HG03575 (cell line): Measurements from ENCODE around the gene TREM2.
"Not testable (repeated sequence)": the region's sequence is repeated elsewhere in the genome, so short reads cannot be mapped to it uniquely, and the experiment has no call there.

Experiments
- ATAC-seq: cut with Tn5 transposase; IDR thresholded peaks from one replicate; pipeline ENCODE4 v1.9.1; 2021; ENCODE audit not compliant: unreplicated experiment, insufficient number of reproducible peaks, low FRiP score; ENCODE audit errors: extremely low read depth

The TREM2 gene

DNA sequence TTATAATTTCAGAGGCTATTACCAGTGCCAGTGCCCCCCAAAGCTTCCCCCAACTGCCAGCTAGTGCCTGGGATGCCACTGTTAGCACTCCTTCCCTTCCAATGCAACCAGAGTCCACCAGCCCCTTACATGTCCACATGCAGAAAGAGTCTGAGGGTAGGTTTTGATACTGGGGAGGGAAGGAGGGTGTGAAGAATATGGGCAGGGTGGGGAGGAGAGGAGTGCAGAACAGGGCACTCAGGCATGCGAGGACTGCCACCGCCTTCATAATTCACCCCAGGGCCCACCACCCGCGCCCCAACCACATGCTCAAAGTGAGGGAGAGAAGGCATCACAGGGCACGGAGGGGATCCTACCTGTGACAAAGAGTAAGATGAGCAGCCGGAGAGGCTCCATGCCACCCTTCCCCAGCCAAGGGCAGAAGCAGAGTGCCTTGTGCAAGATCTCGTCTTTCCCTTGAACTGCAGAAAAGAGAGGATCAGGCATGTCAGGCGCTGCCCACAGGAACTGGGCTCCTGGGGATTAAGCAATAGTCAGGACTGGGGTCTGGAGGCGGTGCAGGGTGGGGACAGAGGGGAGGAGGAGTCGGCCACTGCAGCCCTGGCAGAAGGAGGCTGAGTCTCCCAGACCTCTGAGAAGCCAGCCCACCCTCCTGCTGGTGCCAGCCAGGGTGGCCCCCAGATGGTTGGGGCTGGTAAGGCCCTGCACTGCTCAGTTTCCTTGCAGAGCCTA is at the start of gene TREM2:
Gene TREM2 (minus strand): TSS at position 430 of the 732 bp plus-strand sequence. CDS start 34 bp downstream, at position 396.
- no peak for ATAC-seq

DNA sequence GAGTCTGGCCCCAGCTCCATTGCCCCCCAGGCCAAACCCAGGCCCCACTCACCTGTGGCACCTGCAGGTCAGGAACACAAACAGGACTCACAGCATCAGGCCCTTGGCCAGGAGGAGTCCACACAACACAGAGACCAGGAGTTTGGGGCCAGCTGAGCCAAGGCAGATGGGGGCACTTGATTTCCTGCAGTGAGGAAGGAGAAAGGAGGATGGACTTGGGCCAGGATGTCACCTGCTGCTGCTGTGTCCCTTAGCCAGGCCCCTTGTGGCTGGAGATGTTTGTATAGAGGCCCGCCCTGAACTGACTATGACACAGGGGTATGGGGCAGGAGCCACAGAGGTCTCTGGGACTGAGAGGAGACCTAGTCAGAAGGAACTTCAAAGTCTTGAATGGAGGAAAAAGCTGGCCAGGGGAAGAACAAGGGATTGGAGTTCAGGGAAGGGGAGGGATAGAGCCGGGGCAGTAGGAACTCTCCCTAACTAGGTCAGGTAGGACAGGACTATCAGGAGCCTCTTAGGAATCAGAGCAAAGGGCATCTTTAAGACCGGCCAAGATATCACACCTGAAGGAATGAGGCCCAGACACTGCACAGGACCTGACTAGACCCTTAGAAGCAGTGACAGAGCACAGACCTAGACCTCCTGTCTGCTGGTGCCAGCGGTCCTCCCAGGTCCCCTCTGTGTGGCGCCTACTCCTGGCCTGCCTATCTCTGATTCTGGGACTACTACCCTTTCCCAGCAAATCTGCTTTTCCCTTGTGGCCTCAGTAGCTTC is 46.8 kb upstream of the TREM2 start:
- ATAC-seq, result no peak

DNA sequence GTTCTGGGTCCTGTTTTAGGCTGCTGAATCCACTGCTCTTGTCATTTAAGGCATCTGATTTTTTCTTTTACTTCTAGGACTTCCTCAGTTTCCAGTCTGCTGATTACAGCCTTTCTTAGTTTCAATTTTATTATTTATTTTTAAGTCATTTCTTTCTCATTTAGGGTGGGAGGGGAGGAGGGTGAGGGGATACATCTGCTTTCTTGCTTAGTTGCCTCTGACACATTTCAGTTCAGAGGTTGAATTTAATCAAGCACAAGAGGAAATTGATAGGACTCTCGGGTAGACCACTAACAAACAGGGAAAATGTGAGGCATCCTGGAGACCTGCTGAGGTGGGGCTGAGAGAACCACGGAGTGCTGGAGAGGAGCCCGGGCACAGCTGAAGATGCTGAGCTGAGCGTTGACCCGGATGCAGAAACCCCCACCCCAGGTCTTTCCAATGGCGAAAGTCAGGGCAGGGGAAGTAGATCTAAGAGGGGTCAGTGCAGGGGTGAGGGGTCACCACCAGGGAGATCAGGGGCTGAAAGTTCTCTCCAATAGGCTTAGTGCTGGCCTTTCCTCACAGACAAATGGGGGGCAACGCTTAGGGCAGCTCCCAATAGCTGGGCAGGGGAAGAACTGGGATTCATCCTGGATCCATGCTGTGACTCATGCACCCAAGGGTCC is 45.7 kb upstream of the TREM2 start:
- no peak for ATAC-seq

DNA sequence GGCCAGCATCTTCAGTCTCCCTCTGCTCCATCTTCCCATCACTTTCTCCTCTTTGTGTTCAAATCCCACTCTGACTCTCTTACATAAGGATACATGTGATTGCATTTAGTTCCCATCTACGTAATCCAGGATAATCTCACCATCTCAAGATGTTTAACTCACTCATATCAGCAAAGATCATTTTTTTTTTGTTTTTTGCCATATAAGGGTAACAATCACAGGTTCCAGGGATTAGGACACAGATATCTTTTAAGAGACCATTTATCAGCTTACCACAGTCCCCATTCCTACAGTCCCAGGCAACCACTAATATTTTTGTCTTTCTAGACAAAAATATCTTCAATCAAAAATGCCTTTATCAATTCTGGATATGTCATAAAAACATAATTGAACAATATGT is 41.2 kb upstream of the TREM2 start:
- ATAC-seq, result no peak

GRCh38 chr6:41201764-41202173 is 38.9 kb upstream of the TREM2 start:
- ATAC-seq, result no peak

DNA sequence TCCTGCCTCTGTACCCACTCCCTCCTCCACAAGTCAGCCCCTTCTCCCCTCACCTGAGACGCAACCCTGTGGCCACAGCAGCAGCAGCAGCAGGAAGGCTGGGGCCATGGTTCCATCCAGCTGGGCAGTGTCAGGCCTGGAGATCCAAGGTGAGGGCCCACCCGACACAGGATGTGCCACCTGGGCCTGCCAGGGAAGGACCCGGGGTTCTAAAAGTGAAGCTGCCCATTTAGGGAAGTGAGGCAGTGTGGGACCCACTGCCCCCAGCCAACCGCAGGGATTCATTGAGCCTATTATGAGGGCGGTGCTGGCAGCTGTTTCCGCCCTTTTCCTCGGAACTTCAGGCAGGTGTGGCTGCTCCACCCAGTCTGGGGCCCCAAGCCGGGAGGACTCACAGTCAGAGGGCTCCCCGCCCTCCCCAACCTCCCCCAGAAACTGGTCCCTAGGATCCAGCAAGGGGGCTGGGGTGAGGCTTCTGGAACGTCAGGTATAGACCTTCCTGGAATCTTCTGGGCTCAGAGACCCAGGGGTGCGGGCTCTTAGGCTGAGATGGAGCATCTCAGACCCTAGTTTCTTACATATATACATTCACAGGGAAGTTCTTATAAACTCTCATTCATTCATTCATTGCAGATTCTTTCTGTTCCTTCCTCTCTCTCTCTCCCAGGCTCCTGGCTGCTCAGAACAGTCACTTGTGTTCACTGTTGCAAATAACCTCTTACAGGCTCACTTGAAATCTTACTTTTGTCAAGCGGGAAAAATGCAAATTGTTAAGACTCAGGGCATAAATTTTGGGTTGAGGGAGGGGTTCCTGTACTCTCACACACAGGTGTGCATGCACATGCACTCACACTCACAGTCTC is 38.2 kb upstream of the TREM2 start, which contains the start of gene TREML2:
Gene TREML2 (minus strand): TSS at position 249 of the 863 bp plus-strand sequence. CDS start 141 bp downstream, at position 108.
- no peak for ATAC-seq

DNA sequence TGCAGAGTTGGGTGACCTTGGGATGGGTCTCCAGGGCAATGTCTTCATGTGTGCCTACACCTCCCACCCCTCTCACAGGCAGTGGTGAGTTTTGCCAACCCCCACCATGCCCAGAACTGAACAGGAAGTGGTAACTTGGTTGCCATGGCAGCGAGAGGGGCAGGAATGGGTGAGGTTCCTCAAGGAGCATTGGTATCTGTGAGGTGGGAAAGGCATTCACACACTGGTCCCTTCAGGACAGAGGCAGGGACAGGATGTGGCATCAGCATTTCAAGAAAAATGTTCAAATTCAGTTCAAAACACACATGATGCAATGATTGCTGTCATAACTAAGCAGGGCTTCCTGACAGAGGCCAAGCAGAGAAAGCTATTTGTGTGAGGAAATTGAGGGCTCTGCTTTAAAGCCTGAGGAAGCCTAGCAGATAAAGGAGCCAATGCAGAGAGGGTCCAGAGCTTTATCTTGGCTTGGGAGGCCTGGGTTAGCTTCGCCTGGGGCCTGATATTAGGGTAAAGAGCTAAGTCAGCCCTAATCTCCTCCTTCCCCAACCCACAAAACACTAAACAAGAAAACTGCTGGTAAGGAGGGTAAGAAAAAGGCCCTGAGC is 37.5 kb upstream of the TREM2 start:
- no peak for ATAC-seq

DNA sequence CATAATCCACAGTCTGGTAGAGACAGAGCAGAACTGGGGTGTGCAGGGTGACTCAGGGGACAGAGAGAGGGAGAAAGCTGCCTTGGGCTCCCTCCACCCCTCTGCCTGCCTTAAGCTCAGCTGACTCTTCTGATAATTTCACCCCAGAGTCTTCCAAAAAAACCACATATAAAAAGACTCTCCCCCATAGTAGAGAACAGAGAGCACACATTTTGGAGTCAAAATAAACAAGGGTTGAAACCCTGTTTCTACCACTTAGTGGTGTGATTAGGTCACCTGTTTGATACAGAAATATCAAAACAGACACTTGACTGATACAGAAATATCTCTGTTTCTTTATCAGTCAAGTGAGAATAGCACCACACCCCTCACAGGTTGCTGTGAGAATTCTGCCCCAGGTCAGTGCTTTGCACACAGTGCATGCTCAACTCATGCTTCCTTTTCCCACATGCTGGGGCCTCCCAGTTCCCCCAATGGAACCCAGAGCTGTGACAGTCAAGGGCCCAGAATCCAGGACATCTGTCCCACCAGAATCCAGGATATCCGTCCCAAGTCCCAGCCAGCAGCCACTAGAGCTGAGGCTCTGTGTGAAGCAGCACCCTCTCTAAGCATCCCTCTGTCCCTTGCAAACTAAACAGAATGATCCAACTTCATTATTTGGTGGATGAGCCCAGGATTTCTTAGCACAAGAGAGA is 36.8 kb upstream of the TREM2 start:
- ATAC-seq, result no peak

DNA sequence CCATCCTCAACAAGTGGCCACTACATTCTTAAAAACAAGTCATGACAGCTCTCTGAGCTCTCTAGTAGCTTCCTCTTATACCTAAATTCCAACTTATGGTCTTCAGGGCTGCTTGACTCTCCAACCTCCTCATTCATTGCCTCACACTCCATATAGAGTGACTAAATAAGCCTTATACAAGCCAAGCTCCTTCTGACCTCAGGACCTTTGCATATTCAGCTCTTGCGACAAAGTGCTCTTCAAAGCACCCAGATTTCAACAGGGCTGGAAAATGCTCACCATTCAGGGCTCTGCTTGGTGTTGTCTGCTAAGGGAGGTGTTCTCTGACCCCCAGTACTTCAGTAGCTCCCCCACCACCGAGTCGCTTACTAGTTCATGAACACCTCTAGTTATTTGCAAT is 34.3 kb upstream of the TREM2 start:
- ATAC-seq, result no peak

GRCh38 chr6:41194386-41194785 is 31.5 kb upstream of the TREM2 start:
- no peak for ATAC-seq

DNA sequence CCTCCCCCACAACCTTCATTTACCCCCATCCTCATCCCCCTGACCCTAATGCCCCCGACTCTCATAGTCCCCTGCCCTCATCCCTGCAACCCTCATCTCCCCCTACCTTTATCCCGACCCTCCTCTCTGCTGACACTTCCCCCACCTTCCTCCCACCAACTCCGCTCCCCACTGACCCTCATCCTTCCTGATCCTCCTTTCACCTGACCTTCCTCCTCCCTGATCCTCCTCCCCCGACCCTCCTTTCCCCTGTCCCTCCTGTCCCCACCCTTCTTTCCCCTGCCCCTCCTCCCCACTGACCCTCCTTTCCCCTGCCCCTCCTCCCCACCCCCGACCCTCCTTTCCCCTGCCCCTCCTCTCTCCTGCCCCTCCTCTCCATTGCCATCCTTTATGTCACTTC is 31.0 kb upstream of the TREM2 start:
- ATAC-seq, result no peak

DNA sequence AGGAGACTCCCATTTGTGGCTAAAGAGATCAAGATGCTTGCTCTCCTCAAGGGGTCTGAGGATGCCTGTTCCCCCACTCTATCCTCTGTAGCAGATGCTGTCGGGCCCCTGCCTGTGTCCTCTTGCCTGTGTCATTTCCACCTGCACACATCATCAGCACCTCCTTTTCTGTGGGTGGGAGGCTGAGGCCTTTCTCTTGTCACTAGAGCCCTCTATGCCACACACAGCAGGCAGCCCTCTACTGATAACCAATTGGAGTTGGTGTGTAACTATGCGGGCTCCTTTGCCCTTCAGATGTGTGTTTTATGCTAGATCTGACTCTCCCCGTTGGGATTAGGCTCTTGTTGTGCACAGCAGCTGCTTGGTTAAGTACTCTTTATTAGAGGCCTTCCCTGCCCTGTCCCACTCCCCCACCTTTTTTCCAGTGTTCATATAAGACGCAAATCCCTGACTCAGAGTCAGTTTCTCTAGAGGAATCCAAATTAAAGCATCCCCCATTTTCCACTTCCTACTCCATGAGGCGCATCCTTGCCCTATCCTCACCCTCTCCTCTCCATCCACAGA is 30.3 kb upstream of the TREM2 start:
- ATAC-seq, result no peak

DNA sequence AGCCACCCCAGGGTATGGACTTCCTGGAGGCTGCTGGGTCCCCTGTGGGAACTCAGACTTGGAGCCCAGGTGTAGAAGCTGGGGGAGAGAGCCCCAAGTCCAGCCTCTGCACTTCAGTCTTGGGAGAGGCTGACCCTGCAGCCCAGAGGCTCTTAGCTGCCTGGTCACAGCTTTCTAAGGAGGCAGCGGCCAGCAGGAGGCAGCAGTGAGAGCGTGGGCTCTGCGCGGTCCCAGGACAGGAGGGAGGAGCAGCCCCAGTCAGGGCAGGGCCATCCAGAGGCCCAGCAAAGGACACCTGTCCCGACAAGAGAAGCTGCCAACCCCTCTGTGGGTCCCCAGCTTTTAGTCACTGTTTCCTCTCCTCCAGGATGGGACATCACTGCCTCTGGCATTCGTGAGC is 28.7 kb upstream of the TREM2 start:
- no peak for ATAC-seq

DNA sequence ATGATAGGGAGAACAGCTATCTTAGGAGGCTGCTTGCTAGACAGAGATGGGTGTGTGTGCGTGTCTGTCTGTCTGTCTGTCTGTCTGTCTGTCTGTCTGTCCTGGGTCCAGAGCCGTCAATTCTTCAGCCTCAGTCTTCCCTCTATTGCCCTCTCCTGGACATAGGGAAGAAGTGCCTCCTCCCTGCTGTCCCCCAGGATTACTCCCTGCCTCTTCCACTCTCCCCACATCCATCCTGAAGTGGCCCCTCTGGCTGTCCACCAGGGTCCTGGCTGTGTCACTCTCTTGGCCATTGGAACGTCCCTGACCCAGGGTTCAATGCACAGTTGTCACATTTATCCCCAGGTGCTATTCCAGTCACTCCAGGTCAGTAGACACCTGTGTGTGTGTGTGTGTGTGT is 27.9 kb upstream of the TREM2 start:
- no peak for ATAC-seq

- ATAC-seq, result no peak
Observed at GRCh38 chr6:41189967-41190366, 27.1 kb upstream of the TREM2 start.

- not testable (repeated sequence) for ATAC-seq
Observed at GRCh38 chr6:41189046-41189445, 26.1 kb upstream of the TREM2 start.

- no peak for ATAC-seq
Observed at GRCh38 chr6:41187924-41188886, 25.3 kb upstream of the TREM2 start.
